Middle frontal gyrus (tissue), 1 donor: Measurements from ENCODE around the gene MLC1.
"Not testable (repeated sequence)": the region's sequence is repeated elsewhere in the genome, so short reads cannot be mapped to it uniquely, and the experiment has no call there.

Source experiments
- DNase-seq: peaks from one replicate; pipeline ENCODE4 v3.0.0-alpha.2; 2015; ENCODE audit warnings: low spot score; ENCODE audit errors: extremely low spot score

MLC1 gene

GRCh38 chr22:50102946-50103345 is 17.7 kb upstream of the MLC1 start:
- no peak for DNase-seq

GRCh38 chr22:50101870-50102565 is 16.8 kb upstream of the MLC1 start:
- no peak for DNase-seq

- no peak for DNase-seq
These were observed 12.8 kb upstream of the MLC1 start for GRCh38 chr22:50098052-50098451.

- DNase-seq = no peak
These were observed 7.1 kb upstream of the MLC1 start for GRCh38 chr22:50092342-50092741.

- no peak for DNase-seq
These were observed 6.0 kb upstream of the MLC1 start for GRCh38 chr22:50091092-50091768.

GRCh38 chr22:50090412-50090714 is 5.1 kb upstream of the MLC1 start:
- no peak for DNase-seq

GRCh38 chr22:50089682-50090411 is 4.6 kb upstream of the MLC1 start, which contains the start of gene MOV10L1:
Gene MOV10L1 (plus strand): TSS chr22:50090006. CDS start chr22:50090089, 83 bp downstream.
- DNase-seq = no peak

- DNase-seq = no peak
These were observed 4.0 kb upstream of the MLC1 start for GRCh38 chr22:50089231-50089630.

GRCh38 chr22:50088096-50088495 is 2.9 kb upstream of the MLC1 start:
- no peak for DNase-seq

- no peak for DNase-seq
These were observed 2.4 kb upstream of the MLC1 start for GRCh38 chr22:50087646-50088045.

- DNase-seq = not testable (repeated sequence)
These were observed 1.7 kb upstream of the MLC1 start for GRCh38 chr22:50086975-50087374.

- no peak for DNase-seq
These were observed 1.3 kb upstream of the MLC1 start for GRCh38 chr22:50086526-50086925.

- DNase-seq = no peak
These were observed 608 bp downstream of the MLC1 start for GRCh38 chr22:50084614-50085021.

- no peak for DNase-seq
These were observed 1.1 kb downstream of the MLC1 start for GRCh38 chr22:50084080-50084477.

GRCh38 chr22:50083462-50084079 is 1.7 kb downstream of the MLC1 start:
- DNase-seq = no peak

- no peak for DNase-seq
These were observed 2.2 kb downstream of the MLC1 start for GRCh38 chr22:50082961-50083461.

GRCh38 chr22:50082197-50082715 is 3.0 kb downstream of the MLC1 start:
- DNase-seq = no peak

GRCh38 chr22:50081426-50082196 is 3.6 kb downstream of the MLC1 start:
- DNase-seq = no peak

- DNase-seq = no peak
These were observed 5.2 kb downstream of the MLC1 start for GRCh38 chr22:50080077-50080465.

GRCh38 chr22:50078761-50079160 is 6.5 kb downstream of the MLC1 start:
- DNase-seq = no peak

- DNase-seq = no peak
These were observed 7.0 kb downstream of the MLC1 start for GRCh38 chr22:50078246-50078645.
